OCI-LY1 (cell line): ENCODE data around the gene WNT7B.

Experiments
- H2AFZ ChIP-seq: fragments of 200-600 bp; sonication (generic), shearing (Covaris generic); 2 replicates; pipeline ENCODE4 v1.6.0; 2014; ENCODE audit warnings: antibody characterized with exemption, mild to moderate bottlenecking, low read length
- H3F3A ChIP-seq: fragments of 200-600 bp; sonication (generic), shearing (Covaris generic); 2 replicates; pipeline ENCODE4 v1.6.0; 2014; ENCODE audit warnings: mild to moderate bottlenecking, antibody characterized with exemption, low read length, moderate library complexity; ENCODE audit not compliant: insufficient read depth
- H3K27ac ChIP-seq: fragments of 200-600 bp; sonication (generic); 2 replicates; pipeline ENCODE4 v1.5.1; 2014; ENCODE audit warnings: low read length, mixed run types, mild to moderate bottlenecking, low read depth; ENCODE audit not compliant: poor library complexity, severe bottlenecking
- H3K27me3 ChIP-seq: fragments of 200-600 bp; sonication (generic); 2 replicates; pipeline ENCODE4 v1.6.0; 2014; ENCODE audit warnings: antibody characterized with exemption, mild to moderate bottlenecking, low read length, moderate library complexity; ENCODE audit not compliant: insufficient read depth
- H3K36me3 ChIP-seq: fragments of 200-600 bp; sonication (generic); 2 replicates; pipeline ENCODE4 v1.6.1; 2014; ENCODE audit warnings: mild to moderate bottlenecking, antibody characterized with exemption, low read length, moderate library complexity, mixed read lengths; ENCODE audit not compliant: insufficient read depth
- H3K4me1 ChIP-seq: fragments of 200-600 bp; sonication (generic); 2 replicates; pipeline ENCODE4 v1.5.1; 2014; ENCODE audit warnings: mild to moderate bottlenecking, low read length, moderate library complexity; ENCODE audit not compliant: insufficient read depth, severe bottlenecking
- H3K4me2 ChIP-seq: fragments of 200-600 bp; sonication (generic), shearing (Covaris generic); 2 replicates; pipeline ENCODE4 v1.6.1; 2014; ENCODE audit warnings: low read length
- H3K4me3 ChIP-seq: fragments of 200-600 bp; sonication (generic); 2 replicates; pipeline ENCODE4 v1.5.1; 2014; ENCODE audit warnings: low read length, low read depth, mild to moderate bottlenecking, mixed read lengths; ENCODE audit not compliant: poor library complexity, severe bottlenecking
- H3K79me2 ChIP-seq: fragments of 200-600 bp; shearing (Covaris generic); 2 replicates; pipeline ENCODE4 v1.6.1; 2016; ENCODE audit warnings: mixed run types, low read length, mixed read lengths; ENCODE audit not compliant: insufficient read depth
- H3K9ac ChIP-seq: fragments of 200-600 bp; sonication (generic), shearing (Covaris generic); 2 replicates; pipeline ENCODE4 v1.6.1; 2014; ENCODE audit warnings: mild to moderate bottlenecking, low read length, mixed read lengths
- H3K9me2 ChIP-seq: fragments of 200-600 bp; sonication (generic), shearing (Covaris generic); 2 replicates; pipeline ENCODE4 v1.6.1; 2014; ENCODE audit warnings: low read depth, mild to moderate bottlenecking, low read length, mixed read lengths
- H3K9me3 ChIP-seq: fragments of 200-600 bp; shearing (Covaris generic); 2 replicates; pipeline ENCODE4 v1.6.1; 2014; ENCODE audit warnings: low read length, mixed read lengths
- H4K20me1 ChIP-seq: fragments of 200-600 bp; sonication (generic), shearing (Covaris generic); 2 replicates; pipeline ENCODE4 v1.6.0; 2016; ENCODE audit warnings: mild to moderate bottlenecking, low read length; ENCODE audit not compliant: insufficient read depth
- CTCF ChIP-seq: fragments of 200-600 bp; sonication (generic), shearing (Covaris generic); IDR thresholded peaks from 2 replicates; pipeline ENCODE4 v1.5.1; 2017; ENCODE audit warnings: mild to moderate bottlenecking, antibody characterized with exemption, low read length, moderate library complexity, mixed read lengths
- EZH2 ChIP-seq: fragments of 200-600 bp; sonication (generic), shearing (Covaris generic); IDR thresholded peaks from 2 replicates; pipeline ENCODE4 v1.8.0; 2017; ENCODE audit warnings: borderline replicate concordance, mixed run types, mild to moderate bottlenecking, antibody characterized with exemption, low read length, moderate library complexity, mixed read lengths

Gene WNT7B

DNA sequence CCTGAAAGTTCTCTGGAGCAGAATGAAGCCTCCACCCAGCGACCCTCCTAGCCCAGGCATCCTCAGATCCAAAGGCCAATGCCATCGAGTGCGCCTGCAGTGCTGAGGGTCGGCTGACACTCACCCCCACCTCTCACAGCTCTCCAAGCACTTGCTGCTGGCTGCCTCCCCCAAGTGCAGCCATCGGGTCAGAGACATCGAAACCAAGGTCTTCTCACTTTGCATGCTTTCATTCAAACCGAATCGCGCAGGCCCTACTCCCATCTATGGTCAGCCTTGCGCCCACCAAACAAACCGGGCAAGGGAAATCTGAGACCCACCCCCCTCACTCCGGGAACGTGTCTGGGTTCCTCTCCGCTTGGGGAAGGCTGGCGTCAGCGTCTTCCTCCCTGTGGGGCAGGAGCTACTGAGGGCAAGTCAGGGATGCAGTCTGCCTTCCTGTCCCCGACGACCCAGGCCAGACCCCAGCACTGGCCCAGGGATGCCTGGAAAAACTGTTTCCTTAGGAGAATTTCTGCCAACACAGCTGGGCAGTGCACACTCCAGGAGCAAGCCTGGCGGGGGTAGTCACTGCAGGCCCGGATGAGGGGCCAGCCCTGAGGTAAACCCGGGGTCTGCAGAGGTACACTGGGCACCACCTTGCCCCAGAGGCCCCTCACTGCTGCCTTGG is 7.0 kb downstream of the WNT7B start:
- Histone ChIP-seq H3K27ac (no peak overlapping the region), H3K4me1 (peaks cover 5% of the 10 kb centered on the region), H3F3A (no peaks in the 10 kb centered on the region), H3K9ac (no peak overlapping the region), H3K79me2 (no peaks in the 10 kb centered on the region), H3K36me3 (no peaks in the 10 kb centered on the region), H2AFZ (no peak overlapping the region), H3K9me3 (no peaks in the 10 kb centered on the region), H3K9me2 (no peaks in the 10 kb centered on the region), H3K4me2 (no peak overlapping the region), H4K20me1 (no peaks in the 10 kb centered on the region), H3K4me3 (no peak overlapping the region), H3K27me3 (no peaks in the 10 kb centered on the region)
- TF ChIP-seq CTCF, result no peak
- TF ChIP-seq EZH2, result no peak

DNA sequence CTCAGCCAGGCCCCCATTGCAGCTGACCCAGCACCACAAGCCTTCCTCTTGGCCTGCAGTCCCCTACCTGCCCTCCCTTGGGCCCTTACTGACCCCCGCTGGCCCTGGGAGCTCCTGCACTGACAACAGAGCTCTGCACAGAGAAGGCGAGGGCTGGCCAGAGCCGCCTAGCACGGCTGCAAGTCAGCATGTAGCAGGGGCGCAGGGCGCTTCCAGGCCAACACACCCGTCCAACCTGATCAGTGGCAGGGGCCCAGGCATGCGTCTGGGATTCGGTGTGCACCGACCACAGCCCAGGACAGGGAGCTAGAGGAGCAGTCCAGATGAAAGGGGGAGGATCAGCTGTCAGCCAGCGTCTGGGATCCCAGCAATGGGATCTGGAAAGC is 7.6 kb downstream of the WNT7B start:
- no peak overlapping the region for H3K9ac ChIP-seq
- H2AFZ ChIP-seq, result no peak overlapping the region

DNA sequence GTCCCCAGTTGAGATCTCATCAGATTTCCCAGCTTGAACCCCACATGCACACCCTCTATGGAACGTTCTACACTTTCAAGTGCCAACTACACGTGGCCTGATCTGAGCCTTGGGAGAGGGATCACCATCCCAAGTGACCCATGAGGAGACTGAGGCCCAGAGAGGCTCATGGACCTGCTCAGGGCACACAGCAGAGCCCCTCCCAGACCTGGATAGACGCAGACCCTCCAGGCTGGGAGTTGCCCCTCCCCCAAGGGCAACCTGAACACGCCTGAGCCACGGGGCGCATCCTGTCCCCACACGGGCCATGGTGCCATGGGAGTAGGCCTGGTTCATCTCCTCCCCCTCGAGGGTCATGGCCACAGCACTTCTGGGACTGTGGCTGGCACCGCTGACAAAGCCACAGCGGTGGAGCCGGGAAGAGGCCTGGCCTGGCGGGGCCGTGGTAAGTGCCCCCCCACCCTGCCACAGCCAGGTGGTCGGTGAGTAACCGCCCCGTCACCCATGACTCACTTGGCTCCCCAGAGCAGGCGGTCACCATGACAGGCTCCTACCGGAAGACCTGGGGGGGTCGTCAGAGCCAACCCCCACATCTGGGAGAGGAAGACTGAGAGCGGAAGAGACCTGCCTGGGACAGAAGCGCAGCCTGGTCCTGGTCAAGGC is 8.1 kb downstream of the WNT7B start:
- Histone ChIP-seq H3K9me2 (no peaks in the 10 kb centered on the region), H3K4me1 (no peaks in the 10 kb centered on the region), H3K36me3 (no peaks in the 10 kb centered on the region), H3K9me3 (no peaks in the 10 kb centered on the region), H3K27me3 (peaks cover 4% of the 10 kb centered on the region; the same call in 1 of the 2 replicates), H3K4me2 (no peak overlapping the region), H3K9ac (no peak overlapping the region), H3K79me2 (no peaks in the 10 kb centered on the region), H4K20me1 (no peaks in the 10 kb centered on the region), H3K4me3 (no peak overlapping the region), H2AFZ (no peak overlapping the region), H3F3A (no peaks in the 10 kb centered on the region), H3K27ac (no peak overlapping the region)
- TF ChIP-seq CTCF, result no peak
- no peak for TF ChIP-seq EZH2

More for the DNA sequence above, 7.6 kb downstream of the WNT7B start:
- H3K4me3 ChIP-seq, result no peak overlapping the region
- no peaks in the 10 kb centered on the region for H4K20me1 ChIP-seq
- no peak overlapping the region for H3K4me2 ChIP-seq
- H3K27ac ChIP-seq, result no peak overlapping the region
- no peaks in the 10 kb centered on the region for H3K79me2 ChIP-seq
- H3K9me3 ChIP-seq, result no peaks in the 10 kb centered on the region
- TF ChIP-seq EZH2, result no peak
- TF ChIP-seq CTCF, result no peak
- H3K4me1 ChIP-seq, result no peaks in the 10 kb centered on the region
- H3K9me2 ChIP-seq, result no peaks in the 10 kb centered on the region
- H3F3A ChIP-seq, result no peaks in the 10 kb centered on the region
- H3K27me3 ChIP-seq, result no peaks in the 10 kb centered on the region
- no peaks in the 10 kb centered on the region for H3K36me3 ChIP-seq
